C1 segment of cervical spinal cord (tissue), 14 donors: ENCODE results near the gene RAI14.
"Not testable (repeated sequence)": the region's sequence is repeated elsewhere in the genome, so short reads cannot be mapped to it uniquely, and the experiment has no call there.

Source experiments
- DNase-seq, 14 donors: peaks; one replicate each; lab custom pipeline; 2025; lab: John Stamatoyannopoulos, UW

The RAI14 gene

DNA sequence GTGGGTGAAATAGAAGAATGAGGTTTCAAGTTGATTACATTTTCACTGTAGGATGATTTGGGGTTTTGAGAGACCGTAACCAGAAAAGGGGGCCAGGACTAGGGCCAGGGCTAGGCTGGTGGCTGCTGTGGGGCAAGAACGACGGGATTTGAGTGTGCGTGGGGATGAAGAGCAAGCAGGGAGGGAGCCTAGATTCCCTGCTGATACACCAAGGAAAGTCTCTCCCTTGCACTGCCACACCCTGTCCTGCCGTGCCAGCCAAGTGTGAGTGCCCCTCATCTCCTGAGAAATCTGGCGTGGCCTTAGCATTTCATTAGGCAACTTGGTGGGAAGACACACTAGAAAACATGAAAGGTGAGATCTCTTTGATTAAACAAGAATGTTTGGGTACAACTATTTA is 42.6 kb downstream of the RAI14 start:
- no peak for DNase-seq

DNA sequence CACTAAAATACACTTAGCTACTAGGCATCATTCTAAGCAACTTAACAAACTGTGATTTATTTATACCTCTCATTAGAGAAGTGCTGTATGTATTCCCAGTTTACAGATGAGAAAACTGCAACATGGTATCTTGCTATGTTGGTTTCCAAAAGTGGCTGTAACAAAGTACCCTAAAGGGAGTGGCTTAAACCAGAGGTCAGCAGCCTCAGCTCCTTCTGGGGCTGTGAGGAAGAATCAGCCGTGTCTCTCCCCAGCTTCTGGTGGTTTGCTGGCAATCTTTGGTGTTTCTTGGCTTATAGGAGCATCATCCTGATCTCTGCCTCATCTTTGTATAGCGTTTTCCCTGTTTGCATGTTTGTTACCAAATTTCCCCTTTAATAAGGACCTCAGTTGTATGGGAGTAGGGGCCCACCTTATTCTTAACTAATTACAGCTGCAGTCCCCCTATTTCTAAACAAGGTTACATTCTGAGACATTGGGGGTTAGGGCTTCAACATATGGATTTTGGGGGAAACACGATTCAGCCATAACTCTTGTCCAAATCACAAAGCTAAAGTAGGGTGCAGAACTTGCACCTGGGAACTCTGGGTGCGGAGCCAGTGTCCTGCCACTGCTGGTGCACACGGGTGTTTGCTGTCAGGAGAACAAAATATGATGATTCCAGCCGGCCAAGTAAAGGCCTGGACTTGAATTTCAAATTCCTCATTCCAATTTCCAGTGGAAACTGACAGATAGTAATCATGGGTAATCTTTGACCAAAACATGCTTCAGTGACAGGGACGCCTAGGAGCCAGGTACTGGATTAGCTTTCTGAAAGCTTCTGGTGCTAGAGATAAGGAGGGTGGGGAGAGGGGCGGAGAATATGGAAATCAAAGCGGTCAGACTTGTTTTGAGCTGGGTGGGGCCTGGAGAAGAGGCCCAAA is 43.3 kb downstream of the RAI14 start:
- DNase-seq: no peak

DNA sequence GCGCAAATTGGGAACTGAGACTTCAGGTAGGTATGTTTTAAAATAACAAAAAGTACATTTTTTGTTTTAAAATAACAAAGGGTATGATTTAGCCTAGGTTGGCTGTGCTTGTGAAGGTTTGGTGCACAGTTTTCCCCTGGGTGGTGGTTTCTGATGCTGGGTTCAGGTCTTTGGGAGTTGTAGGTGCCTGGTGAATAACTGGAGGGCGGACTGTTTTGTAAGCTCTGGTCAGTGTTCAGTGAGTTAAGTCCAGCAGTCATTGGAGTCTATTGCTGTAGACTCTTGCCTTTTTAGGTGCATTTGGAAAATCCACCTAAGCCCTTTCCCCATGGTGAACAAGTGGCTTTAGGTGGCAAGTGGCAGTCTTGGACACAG is 43.9 kb downstream of the RAI14 start:
- no peak for DNase-seq

DNA sequence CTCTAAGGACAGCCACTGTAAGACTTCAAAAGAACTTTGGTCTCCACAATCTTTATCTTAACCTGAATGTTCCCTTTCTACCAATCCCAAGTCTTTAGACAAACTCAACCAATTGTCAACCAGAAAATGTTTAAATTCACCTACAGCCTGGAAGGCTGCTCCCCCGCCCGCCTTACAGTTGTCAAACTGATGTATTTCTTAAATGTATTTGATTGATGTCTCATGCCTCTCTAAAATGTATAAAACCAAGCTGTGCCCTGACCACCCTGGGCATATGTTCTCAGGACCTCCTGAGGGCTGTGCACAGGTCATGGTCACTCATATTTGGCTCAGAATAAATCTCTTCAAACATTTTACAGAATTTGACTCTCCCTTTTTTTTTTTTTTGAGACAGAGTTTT is 45.3 kb downstream of the RAI14 start:
- DNase-seq: not testable (repeated sequence)

DNA sequence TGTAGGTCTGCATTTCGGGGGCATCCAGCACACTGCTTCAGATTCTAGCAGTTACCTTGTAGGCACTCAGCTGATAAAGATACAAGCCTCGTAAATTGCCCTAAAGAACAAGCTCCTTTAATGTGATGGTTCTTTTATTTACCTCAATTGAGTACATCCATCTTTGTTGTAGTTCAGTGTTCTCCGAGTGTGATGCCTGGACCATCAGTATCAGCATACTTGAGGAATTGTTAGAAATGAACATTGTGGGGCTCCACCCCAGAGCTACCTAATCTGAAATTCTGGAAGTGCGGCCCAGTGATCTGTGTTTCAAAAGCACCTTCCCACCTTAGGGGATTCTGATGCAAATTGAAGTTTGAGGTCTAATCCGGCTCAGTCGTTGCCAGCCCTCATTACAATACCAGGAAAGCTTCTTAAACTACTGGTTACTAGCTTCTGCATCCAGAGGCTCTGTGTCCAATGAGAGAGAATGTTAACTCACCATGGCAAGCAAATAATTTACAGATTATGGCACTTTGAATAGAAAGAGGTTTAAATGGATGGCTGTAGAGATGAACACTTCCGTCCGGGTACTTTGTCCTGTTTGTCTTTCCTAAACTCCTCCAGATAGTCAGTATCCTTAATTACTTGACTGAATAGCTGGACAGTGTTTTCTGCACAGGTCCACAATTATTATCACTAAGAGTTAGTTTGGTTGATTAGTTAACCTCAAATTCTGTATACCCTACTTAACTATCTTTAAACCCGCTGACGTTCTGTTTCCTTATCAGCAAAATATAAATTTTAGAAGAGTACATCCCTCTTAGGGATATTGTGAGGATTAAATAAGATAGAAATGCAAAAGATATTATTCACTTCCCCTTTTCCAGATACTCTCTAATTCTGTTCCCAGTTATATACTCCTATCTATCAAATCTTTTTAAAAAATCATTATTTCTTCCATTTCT is 47.9 kb downstream of the RAI14 start:
- no peak for DNase-seq

DNA sequence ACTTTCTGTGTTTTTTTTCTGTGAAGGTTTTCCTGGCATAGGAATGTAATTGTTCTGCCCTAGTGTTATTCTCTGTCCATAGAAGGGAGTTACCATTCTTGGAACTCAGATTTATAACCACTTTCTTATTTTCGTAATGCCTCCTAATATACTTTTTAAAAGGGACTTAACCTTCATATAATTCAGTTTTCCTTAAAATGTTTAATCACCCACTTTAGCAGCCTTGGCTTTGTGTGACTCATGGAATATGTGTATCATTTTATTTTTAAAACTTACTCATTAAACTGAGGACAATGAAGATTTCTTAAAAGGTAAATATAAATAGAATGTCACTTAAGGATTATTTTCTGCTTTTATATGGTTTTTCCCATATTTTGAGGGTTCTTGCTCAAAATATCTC is 50.0 kb downstream of the RAI14 start:
- DNase-seq: no peak

DNA sequence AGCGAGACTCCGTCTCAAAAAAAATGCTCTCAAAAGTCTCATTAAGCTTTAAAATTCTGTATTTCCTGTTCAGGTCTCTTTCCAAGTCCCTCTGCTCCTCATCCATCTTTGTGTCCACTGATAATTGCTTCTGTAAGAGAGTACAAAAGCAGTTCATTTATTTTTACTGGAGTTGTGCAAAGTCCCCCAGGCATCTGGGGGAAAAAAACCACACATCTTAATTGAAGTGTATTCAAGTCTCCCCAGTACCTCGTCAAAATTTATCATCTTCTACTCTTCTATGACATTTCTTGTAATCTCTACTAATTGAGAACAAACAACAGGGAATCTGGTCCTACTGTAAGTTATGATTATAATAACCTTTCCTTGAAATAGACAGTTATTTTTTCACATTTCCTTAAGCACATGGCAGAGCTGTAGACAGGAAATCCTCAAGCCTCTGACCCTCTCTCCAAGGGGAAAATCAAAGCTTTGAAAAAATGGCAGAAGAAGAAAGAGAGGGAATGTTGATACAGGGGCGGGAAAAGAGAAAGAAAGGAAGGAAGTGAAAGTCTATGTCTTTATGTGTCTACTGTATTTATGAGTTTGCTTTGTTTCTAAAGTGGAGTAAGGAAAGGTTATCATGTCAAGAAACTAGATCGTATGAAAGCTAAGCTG is 51.5 kb downstream of the RAI14 start:
- DNase-seq: no peak

DNA sequence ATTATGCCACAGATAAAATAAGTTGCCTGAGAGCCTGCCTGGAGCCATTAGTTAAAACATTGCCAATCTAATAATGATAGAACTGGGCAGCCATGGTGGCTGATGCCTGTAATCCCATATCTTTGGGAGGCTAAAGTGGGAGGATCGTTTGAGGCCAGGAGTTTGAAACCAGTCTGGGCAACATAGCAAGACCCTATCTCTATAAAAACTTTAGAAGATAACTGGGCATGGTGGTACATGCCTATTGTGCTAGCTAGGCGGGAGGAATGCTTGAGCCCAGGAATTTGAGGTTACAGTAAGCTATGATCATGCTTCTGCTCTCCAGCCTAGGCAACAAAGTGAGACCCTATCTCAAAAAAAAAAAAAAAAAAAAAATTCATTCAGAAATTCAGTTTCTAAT is 52.6 kb downstream of the RAI14 start:
- DNase-seq: no peak

DNA sequence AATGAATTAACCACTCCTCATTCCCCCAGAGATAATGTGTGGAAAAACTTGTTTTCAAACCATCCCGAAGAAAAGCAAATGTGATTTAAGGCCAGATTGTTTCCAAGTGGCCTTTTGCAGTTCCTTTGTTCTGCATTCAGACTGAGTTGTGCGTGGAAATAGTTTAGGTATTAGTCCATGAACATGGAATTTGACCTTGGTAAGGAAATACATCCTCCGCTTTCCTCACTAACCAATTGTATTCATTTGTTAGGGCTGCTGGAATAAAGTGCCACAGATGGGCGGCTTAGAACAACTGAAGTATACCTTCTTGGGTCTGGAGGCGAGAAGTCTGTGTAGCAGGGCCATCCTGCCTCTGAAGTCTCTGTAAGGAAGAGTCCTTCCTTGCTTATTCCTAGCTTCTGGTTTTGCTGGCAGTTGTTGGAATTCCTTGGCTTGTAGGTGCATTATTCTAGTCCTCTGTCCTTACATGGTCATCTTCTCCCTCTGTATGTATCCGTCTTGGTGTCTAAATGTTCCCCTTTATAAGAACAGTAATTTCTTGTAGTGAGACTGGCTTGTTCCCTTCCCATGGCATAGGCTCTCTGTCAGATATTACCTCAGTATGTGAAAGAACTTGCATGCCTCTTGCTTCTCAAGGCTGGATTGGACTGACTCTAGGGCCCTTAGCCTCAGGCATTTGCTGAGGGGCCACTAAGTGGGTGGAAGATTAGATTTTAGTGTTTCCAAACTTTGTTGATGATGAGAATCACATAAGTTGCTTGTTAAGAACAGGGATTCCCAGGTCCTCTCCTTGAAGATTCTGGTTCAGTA is 53.9 kb downstream of the RAI14 start:
- DNase-seq: no peak

DNA sequence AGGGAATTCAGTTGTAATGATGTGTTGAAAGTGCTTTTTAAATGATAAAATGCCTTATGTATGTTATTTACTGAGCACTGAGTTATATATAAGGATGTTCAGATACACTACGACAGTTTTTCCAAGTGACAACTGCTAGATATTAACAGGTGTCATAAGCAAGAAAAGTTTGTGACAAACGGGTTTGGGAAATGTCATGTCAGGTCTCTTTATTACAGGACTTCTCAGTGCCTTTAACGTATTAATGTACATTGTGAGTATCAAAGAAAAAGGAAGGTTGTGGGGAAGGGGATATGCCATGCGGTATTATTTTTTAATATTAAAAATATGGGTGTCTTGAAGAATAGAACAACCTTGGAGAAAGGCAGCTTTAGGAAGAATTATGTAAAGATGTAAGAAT is 56.4 kb downstream of the RAI14 start:
- no peak for DNase-seq

DNA sequence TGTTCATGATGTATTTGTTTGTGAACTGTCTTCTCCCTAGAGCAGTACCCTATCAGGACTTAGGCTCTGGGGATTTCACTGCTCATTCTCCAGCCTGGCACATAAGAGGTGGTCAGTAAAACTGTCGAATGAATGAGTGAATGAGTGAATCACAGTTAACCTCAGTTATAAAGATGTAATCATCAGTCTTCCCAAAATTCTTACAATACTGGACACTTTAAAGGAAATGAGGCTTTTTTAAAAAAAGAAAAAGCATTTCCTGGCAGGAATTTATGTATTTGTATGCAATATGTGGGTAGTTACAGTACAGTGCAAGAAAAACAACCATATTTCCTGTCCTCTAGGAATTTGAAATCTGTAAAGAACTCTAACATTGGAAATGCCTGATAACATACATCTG is 59.6 kb downstream of the RAI14 start:
- no peak for DNase-seq

DNA sequence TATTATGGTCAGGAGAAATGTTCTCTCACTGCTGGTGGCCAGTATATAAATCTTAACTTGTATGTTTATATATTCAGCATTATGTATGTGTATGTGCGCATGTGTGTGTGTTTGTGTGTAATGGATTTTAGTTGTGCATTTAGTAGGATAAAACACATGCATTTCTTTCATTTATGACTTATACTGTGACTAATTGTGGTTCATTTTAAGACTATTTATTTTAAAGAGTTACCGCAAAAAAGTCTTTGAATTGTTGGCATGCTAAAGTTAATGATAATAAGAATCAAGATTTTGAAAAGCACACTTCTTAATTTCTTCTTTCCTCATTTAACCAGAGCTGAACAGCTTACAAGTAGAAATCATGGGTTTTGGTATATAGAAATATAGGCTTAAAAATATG is 60.9 kb downstream of the RAI14 start:
- no peak for DNase-seq

DNA sequence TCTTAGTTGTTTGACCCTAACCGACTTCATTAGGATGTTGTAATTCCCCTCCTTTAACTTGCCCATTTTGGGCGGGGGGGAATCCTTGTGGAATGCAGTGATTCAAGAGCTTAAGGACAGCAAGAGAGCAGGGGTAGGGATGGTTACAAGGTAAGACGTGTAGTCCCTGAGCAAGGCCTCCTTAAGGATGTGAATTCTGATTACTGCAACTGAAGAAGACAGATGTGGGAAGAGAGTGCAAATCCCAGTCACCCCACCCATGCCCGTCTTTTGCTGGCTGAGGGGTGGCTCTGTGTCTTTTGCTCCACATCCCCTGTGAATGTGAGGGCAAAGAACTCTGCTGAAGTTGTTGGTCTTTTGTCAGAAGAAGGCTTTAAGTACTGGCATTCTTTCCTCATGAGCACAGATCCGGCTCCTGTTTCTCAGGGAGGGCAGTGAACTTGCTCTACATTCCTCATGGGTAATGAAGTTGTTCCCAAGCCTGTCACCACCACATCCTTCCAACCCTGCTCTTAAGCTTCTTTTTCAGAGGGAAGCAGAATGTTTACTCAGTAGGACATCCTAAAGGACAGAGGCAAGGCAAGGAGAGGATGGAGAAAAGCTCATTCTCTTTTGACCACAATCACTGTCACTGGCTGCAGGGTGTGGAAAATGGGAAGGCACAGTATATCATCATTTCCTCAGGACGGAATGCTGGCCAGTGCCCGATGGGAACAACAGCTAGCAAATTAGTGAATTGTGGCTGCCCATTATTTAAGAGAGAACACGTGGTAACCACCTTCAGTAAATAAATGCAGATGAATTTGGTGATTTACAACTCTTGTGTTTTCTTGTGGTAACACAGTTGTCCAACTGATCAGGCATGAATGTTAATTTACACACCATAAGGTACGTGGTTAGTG is 61.5 kb downstream of the RAI14 start:
- DNase-seq: no peak

DNA sequence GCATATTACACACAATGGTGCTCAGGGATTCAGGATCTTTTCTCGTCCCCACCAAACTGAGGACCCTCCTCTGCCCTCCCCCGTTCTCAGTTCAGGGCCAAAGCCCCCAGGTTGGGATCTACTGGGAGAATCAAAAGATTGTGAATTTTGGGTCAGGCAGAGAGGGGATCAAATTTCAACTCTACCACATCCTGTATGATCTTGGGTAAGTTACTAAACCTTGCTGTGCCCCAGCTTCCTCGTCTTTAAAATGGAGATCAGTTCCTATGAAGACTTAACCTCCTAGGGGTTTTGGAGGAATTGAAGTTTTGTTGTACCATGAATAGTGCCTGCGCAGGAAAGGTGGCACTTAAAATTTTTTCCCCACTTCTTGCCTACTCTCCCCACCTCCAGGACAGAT is 62.4 kb downstream of the RAI14 start:
- DNase-seq: no peak

DNA sequence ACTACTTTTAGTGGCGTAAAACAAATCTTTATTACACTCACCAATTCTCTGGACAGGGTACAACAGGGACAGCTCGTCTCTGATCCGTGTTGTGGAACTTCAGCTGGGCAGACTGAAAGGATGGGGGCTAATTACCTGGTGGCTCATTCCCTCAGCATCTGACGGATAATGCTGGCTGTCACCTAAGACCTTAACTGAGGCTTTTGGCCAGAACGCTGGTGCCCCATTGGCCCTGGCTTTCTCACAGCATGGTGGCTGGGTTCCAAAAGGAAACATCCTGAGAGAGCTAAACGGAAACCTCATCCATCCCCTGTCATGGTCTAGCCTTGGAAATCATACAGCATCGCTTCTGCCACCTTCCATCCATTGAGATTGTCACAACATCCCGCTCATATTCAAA is 62.9 kb downstream of the RAI14 start:
- DNase-seq: no peak

DNA sequence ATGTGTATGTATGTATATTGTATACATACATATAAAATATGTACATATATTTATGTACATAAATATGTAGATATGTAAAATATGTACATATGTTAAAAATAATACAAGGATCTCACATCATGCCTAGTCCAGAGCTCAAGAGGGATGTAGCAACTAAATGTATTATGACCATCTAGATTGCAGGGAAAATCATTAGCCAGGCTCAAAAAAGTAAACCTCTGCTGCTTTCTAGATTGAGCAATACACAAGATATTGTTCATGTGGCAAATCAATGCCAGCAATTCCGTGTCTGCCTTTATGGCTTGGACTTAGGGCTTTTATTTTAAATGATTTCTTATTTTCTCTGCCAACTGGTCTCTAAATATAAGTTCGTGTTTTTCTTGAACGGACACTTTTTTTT is 65.2 kb downstream of the RAI14 start:
- no peak for DNase-seq

DNA sequence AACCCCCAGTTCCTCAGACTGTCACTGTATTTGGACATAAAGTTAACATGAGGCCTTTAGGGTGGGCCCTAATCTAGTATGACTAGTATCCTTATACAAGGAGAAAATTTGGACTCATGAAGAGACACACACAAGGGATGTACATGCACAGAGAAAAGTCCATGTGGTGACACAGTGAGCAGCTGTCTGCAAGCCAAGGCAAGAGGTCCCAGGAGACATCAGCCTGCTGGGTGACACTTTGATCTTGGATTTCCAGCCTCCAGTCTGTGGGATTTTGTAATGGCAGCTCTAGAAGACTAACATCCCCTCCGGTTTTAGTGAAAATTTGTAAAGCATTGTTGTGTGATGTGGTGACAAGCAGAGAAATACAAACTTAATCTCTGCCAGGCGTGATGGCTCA is 66.1 kb downstream of the RAI14 start:
- DNase-seq: no peak

DNA sequence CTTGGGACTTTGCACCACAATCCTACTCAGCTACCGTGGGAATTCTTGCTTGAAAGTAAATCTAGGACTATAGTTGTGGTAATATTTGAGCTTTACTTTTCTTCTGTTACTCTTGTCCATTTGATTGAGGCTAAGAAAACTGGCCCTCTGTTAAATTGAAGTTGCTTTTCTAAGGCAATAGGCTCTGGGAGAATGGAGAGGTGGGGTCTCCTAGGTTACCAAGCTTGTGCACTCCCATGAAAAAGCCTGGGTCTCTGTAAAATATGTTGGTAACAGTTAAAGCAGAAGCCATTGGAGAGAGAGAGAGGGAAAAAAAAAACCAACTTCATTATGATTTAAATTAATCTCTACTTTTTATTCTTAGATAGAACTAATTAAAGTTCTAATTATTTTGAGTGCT is 68.6 kb downstream of the RAI14 start:
- DNase-seq: no peak

DNA sequence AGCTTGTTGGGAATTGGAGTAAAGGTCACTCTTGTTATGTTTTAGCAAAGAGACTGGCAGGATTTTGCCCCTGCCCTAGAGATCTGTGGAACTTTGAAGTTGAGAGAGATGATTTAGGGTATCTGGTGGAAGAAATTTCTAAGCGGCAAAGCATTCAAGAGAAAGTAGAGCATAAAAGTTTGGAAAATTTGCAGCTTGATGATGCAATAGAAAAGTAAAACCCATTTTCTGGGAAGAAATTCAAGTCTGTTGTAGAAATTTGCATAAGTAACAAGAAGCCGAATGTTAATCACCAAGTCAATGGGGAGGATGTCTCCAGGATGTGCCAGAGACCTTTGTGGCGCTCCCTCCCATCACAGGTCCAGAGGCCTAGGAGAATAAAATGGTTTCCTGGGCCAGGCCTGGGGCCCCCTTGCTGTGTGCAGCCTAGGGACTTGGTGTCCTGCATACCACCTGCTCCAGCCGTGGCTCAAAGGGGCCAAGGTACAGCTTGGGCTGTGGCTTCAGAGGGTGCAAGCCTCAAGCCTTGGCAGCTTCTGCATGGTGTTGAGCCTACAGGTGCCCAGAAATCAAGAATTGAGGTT is 71.1 kb downstream of the RAI14 start:
- not testable (repeated sequence) for DNase-seq

DNA sequence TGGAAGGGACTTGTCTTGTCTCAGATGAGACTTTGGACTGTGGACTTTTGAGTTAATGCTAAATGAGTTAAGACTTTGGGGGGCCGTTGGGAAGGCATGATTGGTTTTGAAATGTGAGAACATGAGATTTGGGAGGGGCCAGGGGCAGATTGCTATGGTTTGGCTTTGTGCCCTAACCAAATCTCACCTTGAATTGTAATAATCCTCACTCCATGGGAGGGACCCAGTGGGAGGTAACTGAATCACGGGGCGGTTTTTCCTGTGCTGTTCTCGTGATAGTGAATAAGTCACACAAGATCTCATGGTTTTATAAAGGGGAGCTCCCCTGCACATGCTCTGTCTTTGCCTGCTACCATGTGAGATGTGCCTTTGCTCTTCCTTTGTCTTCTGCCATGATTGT is 72.1 kb downstream of the RAI14 start:
- no peak for DNase-seq
